PC-9 (cell line): ENCODE measurements around the gene AKIRIN2. TPM values are rescaled to one million over a fixed set of nuclear protein-coding genes. Genes with fewer than 3 reads are reported as not detected.
A peak's percentile ranks its signal among the peaks of the same experiment; 100 is the strongest.

Source experiments
- BruUV-seq: library from RNA; stranded (reverse); fragments of 400-500 nt; replicated peaks from 2 replicates; lab custom pipeline; 2021; lab: Mats Ljungman, UMichigan
- CTCF ChIA-PET: fragments of 300-600 bp; sonication (Branson Sonifier 250); formaldehyde crosslinking; loops from one replicate; lab custom pipeline; 2022; ENCODE audit warnings: antibody characterized with exemption; lab: Charles Lee
- POLR2A ChIA-PET: fragments of 300-600 bp; sonication (Branson Sonifier 250); formaldehyde crosslinking; loops from one replicate; lab custom pipeline; 2022; ENCODE audit warnings: antibody characterized with exemption; ENCODE audit not compliant: unreplicated experiment; lab: Charles Lee
- DNase-seq, 2 experiments: peaks; one replicate each; pipeline versions ENCODE4 v3.0.0 to v3.0.0-alpha.2; 2015 to 2022; ENCODE audit warnings: mixed read lengths in 1 of 2
- H2AFZ ChIP-seq: fragments of 200-600 bp; sonication (generic); 2 replicates; pipeline ENCODE4 v1.8.1; 2017; ENCODE audit warnings: antibody characterized with exemption
- H3F3A ChIP-seq: fragments of 200-600 bp; sonication (generic); 2 replicates; pipeline ENCODE4 v1.8.1; 2017; ENCODE audit warnings: antibody characterized with exemption, mild to moderate bottlenecking, low read depth; ENCODE audit not compliant: insufficient read depth
- H3K27ac ChIP-seq: fragments of 200-600 bp; sonication (generic); 2 replicates; pipeline ENCODE4 v1.6.1; 2016; ENCODE audit warnings: mixed run types
- H3K27me3 ChIP-seq: fragments of 200-600 bp; sonication (generic); 2 replicates; pipeline ENCODE4 v1.6.1; 2016; ENCODE audit warnings: low read depth, mixed run types; ENCODE audit not compliant: insufficient read depth
- H3K36me3 ChIP-seq: fragments of 200-600 bp; sonication (generic); 2 replicates; pipeline ENCODE4 v1.6.1; 2016; ENCODE audit warnings: low read depth, mixed run types
- H3K4me1 ChIP-seq: fragments of 200-600 bp; sonication (generic); replicated peaks from 2 replicates; pipeline ENCODE4 v1.6.1; 2016; ENCODE audit warnings: mixed run types; ENCODE audit not compliant: insufficient read depth
- H3K4me2 ChIP-seq: fragments of 200-600 bp; sonication (generic); 2 replicates; pipeline ENCODE4 v1.6.1; 2017; ENCODE audit warnings: mixed run types
- H3K4me3 ChIP-seq: fragments of 200-600 bp; sonication (generic); 2 replicates; pipeline ENCODE4 v1.6.1; 2016; ENCODE audit warnings: mixed run types
- H3K79me2 ChIP-seq: fragments of 200-600 bp; sonication (generic); 2 replicates; pipeline ENCODE4 v1.6.1; 2017; ENCODE audit warnings: low read depth, mixed run types
- H3K9me2 ChIP-seq: fragments of 200-600 bp; sonication (generic); 2 replicates; pipeline ENCODE4 v1.8.1; 2017; ENCODE audit warnings: mild to moderate bottlenecking; ENCODE audit not compliant: insufficient read depth
- H3K9me3 ChIP-seq: fragments of 200-600 bp; sonication (generic); 2 replicates; pipeline ENCODE4 v1.8.1; 2016; ENCODE audit warnings: low read depth; ENCODE audit not compliant: insufficient read depth
- H4K20me1 ChIP-seq: fragments of 200-600 bp; sonication (generic); 2 replicates; pipeline ENCODE4 v1.8.1; 2017; ENCODE audit not compliant: insufficient read depth
- EZH2 ChIP-seq: fragments of 200-600 bp; sonication (generic); IDR thresholded peaks from 2 replicates; pipeline ENCODE4 v1.8.0; 2017; ENCODE audit warnings: antibody characterized with exemption, low read depth
- intact Hi-C: fragments of 100-400 bp; cut with micrococcal nuclease; formaldehyde crosslinking; loops from one replicate; pipeline ENCODE4 v1.10.0; 2022; ENCODE audit not compliant: unreplicated experiment
- total RNA-seq: library from RNA; stranded (reverse); gene quantifications from 2 replicates; pipeline ENCODE4 v1.2.3, GENCODE V29; 2021
- TF ChIP-seq, protein P1 (sequence below): fragments of 200-600 bp; sonication (generic); conservative IDR thresholded peaks from 2 replicates; pipeline ENCODE4 v1.6.1; 2017; ENCODE audit warnings: mixed run types, antibody characterized with exemption, mild to moderate bottlenecking, moderate library complexity

AKIRIN2 gene
- total RNA-seq, 1 experiment from 2014 or later, result 48.3 TPM

DNA sequence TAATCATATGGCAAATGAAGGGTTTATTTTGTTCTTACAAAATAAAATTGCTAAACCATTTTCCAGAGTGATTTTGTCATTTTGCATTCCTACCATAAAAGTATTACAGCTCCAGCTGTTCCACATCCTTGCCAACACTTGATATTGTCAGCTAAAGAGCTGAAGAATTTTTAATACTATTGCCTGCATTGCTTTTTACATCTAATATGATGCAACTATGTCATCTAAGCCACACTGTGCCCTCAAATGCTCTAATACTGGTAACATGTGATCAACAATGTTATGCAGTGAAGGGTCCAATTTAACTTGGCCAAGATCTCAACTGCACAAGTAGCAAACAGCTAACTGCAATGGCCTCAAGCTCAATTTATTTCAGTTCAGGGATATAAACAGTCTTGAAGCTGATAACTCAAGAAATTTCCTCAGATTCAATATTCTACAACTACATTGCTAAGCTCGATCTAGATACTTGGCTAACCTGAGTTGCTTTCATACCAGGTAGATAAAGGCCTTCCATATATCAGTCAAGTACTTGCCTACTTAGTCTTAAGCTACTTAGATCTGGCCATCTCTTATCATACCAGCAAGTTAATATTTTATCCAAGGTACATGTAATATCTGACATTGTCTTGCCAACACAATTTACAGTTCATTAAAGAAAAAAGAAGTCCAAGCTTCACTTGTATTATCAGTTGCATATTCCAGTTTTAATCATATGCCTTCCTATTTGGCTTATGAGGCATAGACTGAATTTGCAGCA, 17.0 kb downstream of the AKIRIN2 start:
- no TSS peak for BruUV-seq
- no peak overlapping the region for H3K27ac ChIP-seq
- intact Hi-C loops, result no loop called here
- no peaks in the 10 kb centered on the region for H3K4me1 ChIP-seq
- POLR2A ChIA-PET, result interaction anchor here (0.6 kb wide), 2 partner anchors 95 to 307 kb away, joined by 3 to 4 read pairs; no protein-coding TSS in a partner anchor
- no peak overlapping the region for H3K4me3 ChIP-seq
- no peaks in the 10 kb centered on the region for H3K36me3 ChIP-seq
- peaks cover 94% of the 10 kb centered on the region for H3K79me2 ChIP-seq
- no peak overlapping the region for H3K4me2 ChIP-seq
- peaks cover 65% of the 10 kb centered on the region for H4K20me1 ChIP-seq
- no peak for DNase-seq
- H2AFZ ChIP-seq, result no peak overlapping the region
- H3K27me3 ChIP-seq, result no peaks in the 10 kb centered on the region
- H3K9me2 ChIP-seq, result no peaks in the 10 kb centered on the region
- TF ChIP-seq, protein P1, sequence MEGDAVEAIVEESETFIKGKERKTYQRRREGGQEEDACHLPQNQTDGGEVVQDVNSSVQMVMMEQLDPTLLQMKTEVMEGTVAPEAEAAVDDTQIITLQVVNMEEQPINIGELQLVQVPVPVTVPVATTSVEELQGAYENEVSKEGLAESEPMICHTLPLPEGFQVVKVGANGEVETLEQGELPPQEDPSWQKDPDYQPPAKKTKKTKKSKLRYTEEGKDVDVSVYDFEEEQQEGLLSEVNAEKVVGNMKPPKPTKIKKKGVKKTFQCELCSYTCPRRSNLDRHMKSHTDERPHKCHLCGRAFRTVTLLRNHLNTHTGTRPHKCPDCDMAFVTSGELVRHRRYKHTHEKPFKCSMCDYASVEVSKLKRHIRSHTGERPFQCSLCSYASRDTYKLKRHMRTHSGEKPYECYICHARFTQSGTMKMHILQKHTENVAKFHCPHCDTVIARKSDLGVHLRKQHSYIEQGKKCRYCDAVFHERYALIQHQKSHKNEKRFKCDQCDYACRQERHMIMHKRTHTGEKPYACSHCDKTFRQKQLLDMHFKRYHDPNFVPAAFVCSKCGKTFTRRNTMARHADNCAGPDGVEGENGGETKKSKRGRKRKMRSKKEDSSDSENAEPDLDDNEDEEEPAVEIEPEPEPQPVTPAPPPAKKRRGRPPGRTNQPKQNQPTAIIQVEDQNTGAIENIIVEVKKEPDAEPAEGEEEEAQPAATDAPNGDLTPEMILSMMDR, result no peak
- TF ChIP-seq EZH2, result no peak
- H3K9me3 ChIP-seq, result no peaks in the 10 kb centered on the region
- peaks cover 8% of the 10 kb centered on the region; the same call in 1 of the 2 replicates for H3F3A ChIP-seq
- CTCF ChIA-PET, result no interaction called here

DNA sequence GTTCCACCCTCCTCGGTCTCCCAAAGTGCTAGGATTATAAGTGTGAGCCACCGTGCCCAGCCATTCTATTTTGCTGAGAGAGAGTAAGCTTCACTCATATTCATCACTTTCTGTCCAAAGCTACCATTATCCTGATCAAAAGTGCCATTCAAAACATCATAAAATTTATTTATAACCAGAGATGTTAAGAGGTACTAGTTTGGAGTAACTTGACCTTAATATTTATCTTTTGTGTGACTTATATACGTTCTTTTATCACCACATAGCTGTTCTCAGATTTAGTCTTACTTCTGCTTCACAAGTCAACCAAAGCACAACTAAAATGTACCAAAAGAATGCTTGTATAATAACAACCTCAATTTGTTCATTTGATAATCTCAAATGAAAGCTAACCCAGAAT, 18.1 kb downstream of the AKIRIN2 start:
- BruUV-seq, result TSS peak; percentile 4
- no peaks in the 10 kb centered on the region for H3K4me1 ChIP-seq
- intact Hi-C loops, result no loop called here
- no peak for TF ChIP-seq EZH2
- TF ChIP-seq, protein P1, result no peak
- H2AFZ ChIP-seq, result no peak overlapping the region
- H3K4me2 ChIP-seq, result no peak overlapping the region
- POLR2A ChIA-PET, result no interaction called here
- H3K9me2 ChIP-seq, result no peaks in the 10 kb centered on the region
- no peak overlapping the region for H3K4me3 ChIP-seq
- H3K36me3 ChIP-seq, result no peaks in the 10 kb centered on the region
- CTCF ChIA-PET, result no interaction called here
- no peaks in the 10 kb centered on the region for H3K27me3 ChIP-seq
- peaks cover 82% of the 10 kb centered on the region for H3K79me2 ChIP-seq
- peaks cover 8% of the 10 kb centered on the region; the same call in 1 of the 2 replicates for H3F3A ChIP-seq
- no peak for DNase-seq
- no peaks in the 10 kb centered on the region for H3K9me3 ChIP-seq
- no peak overlapping the region for H3K27ac ChIP-seq
- peaks cover 66% of the 10 kb centered on the region for H4K20me1 ChIP-seq

DNA sequence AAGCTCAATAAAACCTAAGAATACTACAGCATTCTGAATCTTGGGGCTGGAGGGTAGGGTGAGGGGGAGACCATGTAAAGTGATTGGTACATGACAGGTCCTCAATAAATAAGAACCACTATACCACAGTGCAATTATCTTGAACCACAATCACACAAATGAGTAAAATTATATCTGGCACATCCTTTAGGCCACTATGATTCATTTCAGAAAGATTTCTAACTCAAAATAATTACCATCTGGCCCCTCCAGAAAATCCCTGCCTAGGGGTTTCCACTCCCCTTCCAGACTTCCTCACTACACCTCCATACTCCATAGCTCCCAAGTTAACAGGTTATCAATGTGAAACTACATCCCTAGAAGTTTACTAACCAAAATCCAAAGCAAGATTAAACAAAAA, 19.7 kb downstream of the AKIRIN2 start:
- BruUV-seq, result no TSS peak
- no peak for DNase-seq
- no peak for TF ChIP-seq EZH2
- TF ChIP-seq, protein P1, result no peak
- H3K4me2 ChIP-seq, result no peak overlapping the region
- peaks cover 68% of the 10 kb centered on the region for H4K20me1 ChIP-seq
- H3K27me3 ChIP-seq, result no peaks in the 10 kb centered on the region
- no peaks in the 10 kb centered on the region for H3K9me2 ChIP-seq
- H3K4me3 ChIP-seq, result no peak overlapping the region
- intact Hi-C loops, result no loop called here
- H3K27ac ChIP-seq, result no peak overlapping the region
- H3F3A ChIP-seq, result peaks cover 8% of the 10 kb centered on the region; the same call in 1 of the 2 replicates
- peaks cover 67% of the 10 kb centered on the region for H3K79me2 ChIP-seq
- H3K36me3 ChIP-seq, result 0 out of 2 replicates have a peak, but pooled peaks cover 4% of the 10 kb centered on the region
- H2AFZ ChIP-seq, result no peak overlapping the region
- no peaks in the 10 kb centered on the region for H3K9me3 ChIP-seq
- no peaks in the 10 kb centered on the region for H3K4me1 ChIP-seq
- POLR2A ChIA-PET, result no interaction called here
- CTCF ChIA-PET, result no interaction called here
